ENCODE data around the gene SLC12A4. TPM values are rescaled to one million over a fixed set of nuclear protein-coding genes. Genes with fewer than 3 reads are reported as not detected.

Gene SLC12A4
- total RNA-seq, 4 donors from 2014 or later, result 10.7 to 83.3 (median 33.6) TPM

- H3K9me3 ChIP-seq, result no peaks in the 10 kb centered on the region
- no peak overlapping the region for H3K4me3 ChIP-seq
- H3K4me1 ChIP-seq, result peaks cover 0 to 23% (median 0%) of the 10 kb centered on the region in 4 donors
- no peak for DNase-seq
- no peaks in the 10 kb centered on the region for H3K27me3 ChIP-seq
- TF ChIP-seq POLR2A (IDR thresholded peaks at IDR 0.05) (no peak), CTCF (IDR thresholded peaks at IDR 0.05) (no peak)
- H3K27ac ChIP-seq, result no peak overlapping the region
- H3K36me3 ChIP-seq, result peaks cover 0 to 59% (median 0%) of the 10 kb centered on the region in 3 donors
These were observed 22.3 kb downstream of the SLC12A4 start for GRCh38 chr16:67946128-67946569.

DNA sequence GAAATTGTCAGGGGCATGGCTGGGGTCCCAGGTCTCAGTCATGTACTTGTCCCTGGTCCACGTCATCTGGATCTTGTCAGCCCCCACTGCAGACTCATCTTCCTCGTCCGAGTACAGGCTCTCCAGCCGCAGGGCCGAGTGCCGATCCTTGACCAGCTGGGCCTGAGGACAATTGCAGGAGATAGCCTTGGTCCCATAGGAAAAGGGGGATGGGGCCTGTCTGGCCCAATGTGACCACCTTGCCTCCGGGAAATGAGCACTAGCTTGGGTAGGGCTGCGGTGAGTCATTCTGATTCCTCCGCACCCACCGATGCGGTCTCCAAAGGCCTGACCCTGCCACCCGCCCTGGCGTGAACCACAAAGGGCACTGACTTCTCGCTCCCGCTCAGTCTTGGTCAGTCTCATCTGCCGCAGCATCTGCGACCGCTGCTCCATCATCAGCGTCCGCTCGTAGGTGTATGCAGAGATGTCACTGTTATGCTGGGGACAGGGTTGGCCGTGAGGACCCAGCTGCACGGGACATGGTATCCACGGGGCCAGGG, 23.0 kb downstream of the SLC12A4 start:
- H3K9me3 ChIP-seq, result no peaks in the 10 kb centered on the region
- H3K27ac ChIP-seq, result peak overlapping the region in 1 of 4 donors; percentile 64
- peaks cover 0 to 23% (median 0%) of the 10 kb centered on the region in 4 donors for H3K4me1 ChIP-seq
- DNase-seq, result no peak
- H3K36me3 ChIP-seq, result peaks cover 0 to 53% (median 0%) of the 10 kb centered on the region in 3 donors
- no peaks in the 10 kb centered on the region for H3K27me3 ChIP-seq
- TF ChIP-seq POLR2A (IDR thresholded peaks at IDR 0.05), result no peak
- no peak overlapping the region for H3K4me3 ChIP-seq

GRCh38 chr16:67944690-67945391, 23.6 kb downstream of the SLC12A4 start:
- Histone ChIP-seq H3K36me3 (peaks cover 0 to 48% (median 0%) of the 10 kb centered on the region in 3 donors), H3K4me3 (no peak overlapping the region), H3K9me3 (no peaks in the 10 kb centered on the region), H3K4me1 (peaks cover 0 to 30% (median 3%) of the 10 kb centered on the region in 4 donors), H3K27ac (peak overlapping the region; percentile 10 to 72 (median 43)), H3K27me3 (no peaks in the 10 kb centered on the region)
- TF ChIP-seq POLR2A (IDR thresholded peaks at IDR 0.05) (no peak), CTCF (IDR thresholded peaks at IDR 0.05) (no peak)
- DNase-seq, result no peak

DNA sequence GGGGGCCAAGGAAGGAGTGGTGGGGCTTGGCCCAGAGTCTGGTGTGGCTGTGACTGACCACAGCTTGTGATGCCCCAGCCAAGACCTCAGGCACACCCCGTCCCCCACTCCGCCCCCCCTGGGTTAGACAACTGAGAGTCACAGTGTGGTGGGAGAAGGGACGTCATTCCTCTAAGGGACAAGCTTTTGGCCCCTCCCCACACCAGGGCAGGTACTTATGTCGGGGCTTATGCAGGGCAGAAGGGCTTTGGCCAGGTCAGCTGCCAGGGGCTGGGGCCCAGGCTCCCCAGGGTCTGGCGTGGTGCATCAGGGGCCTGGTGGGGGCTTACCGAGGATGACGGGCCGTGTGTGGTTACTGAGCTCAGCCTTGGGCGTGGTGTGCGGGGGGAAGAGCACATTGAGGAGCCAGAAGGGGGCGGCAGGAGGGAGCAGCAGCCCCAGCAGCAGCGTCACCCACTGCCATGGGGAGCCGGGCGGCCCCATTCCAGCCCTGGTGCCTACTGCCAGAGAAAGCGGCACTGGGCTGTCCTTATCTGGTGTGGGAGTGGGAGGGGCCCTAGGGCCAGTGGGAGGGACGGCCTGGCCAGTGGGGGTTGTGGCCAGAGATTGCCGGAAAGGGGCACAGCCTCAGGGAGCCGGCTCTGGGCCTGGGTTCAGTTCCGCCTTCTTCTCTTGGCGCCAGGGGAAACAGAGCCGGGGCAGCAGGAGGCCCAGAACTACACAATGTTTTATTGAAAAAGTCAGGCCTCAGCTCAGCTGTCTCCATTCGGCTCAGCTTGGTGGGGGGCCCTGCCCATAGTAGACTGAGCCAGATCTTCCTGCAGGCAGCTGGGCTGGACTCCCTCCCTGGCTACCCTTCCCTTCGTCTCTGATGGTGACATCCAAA, 24.6 kb downstream of the SLC12A4 start, which contains the start of gene LCAT:
Gene LCAT, minus strand, starts transcription at position 502 of the 886 bp plus-strand sequence. Its CDS starts 19 bp downstream, at position 483.
- H3K9me3 ChIP-seq, result no peaks in the 10 kb centered on the region
- no peak for DNase-seq
- TF ChIP-seq POLR2A (IDR thresholded peaks at IDR 0.05) (no peak), CTCF (IDR thresholded peaks at IDR 0.05) (no peak)
- H3K36me3 ChIP-seq, result peaks cover 0 to 50% (median 0%) of the 10 kb centered on the region in 3 donors
- no peak within 1 kb of the TSS for H3K4me3 ChIP-seq
- peak within 1 kb of the TSS; percentile 22 to 72 (median 48) for H3K27ac ChIP-seq
- H3K4me1 ChIP-seq, result peaks cover 0 to 33% (median 6%) of the 10 kb centered on the region in 4 donors
- no peaks in the 10 kb centered on the region for H3K27me3 ChIP-seq

DNA sequence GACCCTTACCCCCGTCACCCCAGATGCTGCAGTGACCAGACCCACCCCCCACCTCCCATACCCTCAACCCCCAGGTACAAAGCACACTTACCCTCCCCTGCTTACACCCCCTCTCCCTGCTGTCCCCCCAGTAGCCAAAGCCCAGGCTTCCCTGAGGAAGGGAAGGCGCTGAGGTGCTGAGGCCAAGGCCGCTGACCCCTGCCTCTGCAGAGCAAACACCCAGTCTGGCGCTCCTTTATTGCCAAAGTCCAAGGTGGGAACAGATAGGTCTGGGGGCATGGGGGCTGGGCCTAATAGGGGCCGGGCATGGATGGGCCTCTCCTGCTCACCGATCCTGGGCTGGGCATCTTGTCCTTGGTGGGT, 25.2 kb downstream of the SLC12A4 start:
- TF ChIP-seq CTCF (IDR thresholded peaks at IDR 0.05), result no peak
- no peak for TF ChIP-seq POLR2A (IDR thresholded peaks at IDR 0.05)
- Histone ChIP-seq H3K27me3 (no peaks in the 10 kb centered on the region), H3K4me3 (no peak overlapping the region), H3K27ac (peak overlapping the region in 2 of 4 donors; percentile 19 to 72), H3K9me3 (no peaks in the 10 kb centered on the region), H3K4me1 (peaks cover 0 to 33% (median 6%) of the 10 kb centered on the region in 4 donors), H3K36me3 (peaks cover 0 to 46% (median 0%) of the 10 kb centered on the region in 3 donors)
- DNase-seq, result no peak
